Fibroblast of the aortic adventitia (primary cell): ENCODE data around the gene L3MBTL4. TPM values are rescaled to one million over a fixed set of nuclear protein-coding genes. Genes with fewer than 3 reads are reported as not detected.

Experiments
- DNase-seq: peaks from one replicate; pipeline ENCODE4 v3.0.0-alpha.2; 2010; ENCODE audit warnings: low read depth
- H3K4me3 ChIP-seq: 2 replicates; pipeline ENCODE4 v1.5.1; 2011; ENCODE audit warnings: low read depth, mild to moderate bottlenecking, control low read depth, low read length, moderate library complexity
- CTCF ChIP-seq: IDR thresholded peaks from 2 replicates; pipeline ENCODE4 v1.5.1; 2011; ENCODE audit warnings: mild to moderate bottlenecking, low read length, control low read depth, inconsistent platforms; ENCODE audit not compliant: insufficient read depth
- total RNA-seq: library from RNA; depleted of rRNA; stranded (reverse); fragments of >200 nt; gene quantifications from 2 replicates; pipeline ENCODE4 v1.2.3, GENCODE V29; 2012; ENCODE audit warnings: low replicate concordance

L3MBTL4 gene
- total RNA-seq, 1 donor: not detected

- no peak for DNase-seq
- no peak overlapping the region for H3K4me3 ChIP-seq
- TF ChIP-seq CTCF: no peak
These were observed 160.3 kb downstream of the L3MBTL4 start for GRCh38 chr18:6254456-6254855.

GRCh38 chr18:6251084-6251483, 163.6 kb downstream of the L3MBTL4 start:
- TF ChIP-seq CTCF: no peak
- DNase-seq: no peak
- no peak overlapping the region for H3K4me3 ChIP-seq

GRCh38 chr18:6249788-6250187, 164.9 kb downstream of the L3MBTL4 start:
- DNase-seq: no peak
- no peak overlapping the region for H3K4me3 ChIP-seq
- no peak for TF ChIP-seq CTCF

- DNase-seq: no peak
- no peak overlapping the region for H3K4me3 ChIP-seq
- TF ChIP-seq CTCF: no peak
These were observed 165.5 kb downstream of the L3MBTL4 start for GRCh38 chr18:6249170-6249569.

- TF ChIP-seq CTCF: no peak
- DNase-seq: no peak
- no peak overlapping the region for H3K4me3 ChIP-seq
These were observed 166.7 kb downstream of the L3MBTL4 start for GRCh38 chr18:6248017-6248416.

- no peak overlapping the region for H3K4me3 ChIP-seq
- DNase-seq: no peak
- TF ChIP-seq CTCF: no peak
These were observed 172.7 kb downstream of the L3MBTL4 start for GRCh38 chr18:6242004-6242403.

- H3K4me3 ChIP-seq: no peak overlapping the region
- DNase-seq: no peak
- no peak for TF ChIP-seq CTCF
These were observed 175.0 kb downstream of the L3MBTL4 start for GRCh38 chr18:6239716-6240115.
